Activated naive CD4-positive, alpha-beta T cell treated with anti-CD3 and anti-CD28 coated beads, Interleukin-2, amount 10 ng/mL, durations not matched to agents 7 days and 5 days (primary cell): ENCODE data around the gene PPP1R15B.

Experiments
- CTCF ChIA-PET: fragments of 350-600 bp; sonication (Branson Sonifier 250); formaldehyde crosslinking; loops from one replicate; lab custom pipeline; 2021; ENCODE audit warnings: antibody characterized with exemption; lab: Charles Lee
- DNase-seq: peaks from one replicate; pipeline ENCODE4 v3.0.0-alpha.2; 2020
- H3K27ac Mint-ChIP-seq: one replicate; pipeline ENCODE4 v1.8.0; 2021; ENCODE audit warnings: mild to moderate bottlenecking, moderate library complexity, mixed read lengths
- H3K27me3 Mint-ChIP-seq: one replicate; pipeline ENCODE4 v1.8.0; 2021; ENCODE audit warnings: mild to moderate bottlenecking, mixed read lengths
- H3K36me3 Mint-ChIP-seq: one replicate; pipeline ENCODE4 v1.8.0; 2021; ENCODE audit warnings: mixed read lengths
- H3K4me1 Mint-ChIP-seq: one replicate; pipeline ENCODE4 v1.8.0; 2021; ENCODE audit warnings: mixed read lengths
- H3K4me3 Mint-ChIP-seq: one replicate; pipeline ENCODE4 v1.8.0; 2021; ENCODE audit warnings: mild to moderate bottlenecking, moderate library complexity, mixed read lengths
- H3K9me3 Mint-ChIP-seq: one replicate; pipeline ENCODE4 v1.8.0; 2021; ENCODE audit warnings: mixed read lengths

Gene PPP1R15B

GRCh38 chr1:204449678-204450280 is 38.2 kb upstream of the PPP1R15B start:
- CTCF ChIA-PET = interaction anchor here (0.6 to 15.5 kb wide), 5 partner anchors 18 to 357 kb away, joined by 3 to 508 read pairs (median 6); partner anchors contain the start of gene PIK3C2B
- no peak for DNase-seq
- no peaks in the 10 kb centered on the region for H3K27me3 Mint-ChIP-seq
- H3K36me3 Mint-ChIP-seq = peaks cover 46% of the 10 kb centered on the region
- H3K4me1 Mint-ChIP-seq = peaks cover 61% of the 10 kb centered on the region
- H3K27ac Mint-ChIP-seq = no peak overlapping the region
- H3K9me3 Mint-ChIP-seq = no peaks in the 10 kb centered on the region
- H3K4me3 Mint-ChIP-seq = no peak overlapping the region

GRCh38 chr1:204448991-204449677 is 37.5 kb upstream of the PPP1R15B start:
- no peak overlapping the region for H3K4me3 Mint-ChIP-seq

GRCh38 chr1:204448344-204448964 is 36.8 kb upstream of the PPP1R15B start:
- no peak for DNase-seq
- peaks cover 67% of the 10 kb centered on the region for H3K4me1 Mint-ChIP-seq
- no peak overlapping the region for H3K4me3 Mint-ChIP-seq
- H3K9me3 Mint-ChIP-seq = no peaks in the 10 kb centered on the region
- no peaks in the 10 kb centered on the region for H3K27me3 Mint-ChIP-seq
- peaks cover 52% of the 10 kb centered on the region for H3K36me3 Mint-ChIP-seq
- CTCF ChIA-PET = interaction anchor here (0.6 to 15.5 kb wide), 10 partner anchors 15 to 358 kb away, joined by 3 to 508 read pairs (median 8); partner anchors contain the start of gene PIK3C2B
- no peak overlapping the region for H3K27ac Mint-ChIP-seq

More at GRCh38 chr1:204448991-204449677, 37.5 kb upstream of the PPP1R15B start:
- no peaks in the 10 kb centered on the region for H3K27me3 Mint-ChIP-seq
- H3K36me3 Mint-ChIP-seq = peaks cover 48% of the 10 kb centered on the region
- CTCF ChIA-PET = interaction anchor here (0.6 to 15.5 kb wide), 7 partner anchors 17 to 358 kb away, joined by 4 to 508 read pairs (median 7); partner anchors contain the start of gene PIK3C2B
- DNase-seq = no peak
- H3K27ac Mint-ChIP-seq = no peak overlapping the region
- H3K9me3 Mint-ChIP-seq = no peaks in the 10 kb centered on the region
- H3K4me1 Mint-ChIP-seq = peaks cover 62% of the 10 kb centered on the region

- H3K27me3 Mint-ChIP-seq = no peaks in the 10 kb centered on the region
- CTCF ChIA-PET = interaction anchor here (0.7 to 15.5 kb wide), 15 partner anchors 8 to 359 kb away, joined by 3 to 508 read pairs (median 10); partner anchors contain the start of gene PIK3C2B
- no peak overlapping the region for H3K27ac Mint-ChIP-seq
- H3K4me1 Mint-ChIP-seq = peaks cover 60% of the 10 kb centered on the region
- no peak for DNase-seq
- peaks cover 51% of the 10 kb centered on the region for H3K36me3 Mint-ChIP-seq
- H3K9me3 Mint-ChIP-seq = no peaks in the 10 kb centered on the region
- no peak overlapping the region for H3K4me3 Mint-ChIP-seq
Observed at GRCh38 chr1:204447736-204448135, 36.1 kb upstream of the PPP1R15B start.

- no peak overlapping the region for H3K27ac Mint-ChIP-seq
- CTCF ChIA-PET = interaction anchor here (0.7 to 15.5 kb wide), 21 partner anchors 7 to 360 kb away, joined by 3 to 508 read pairs (median 6); partner anchors contain the start of gene PIK3C2B
- peaks cover 55% of the 10 kb centered on the region for H3K36me3 Mint-ChIP-seq
- no peak overlapping the region for H3K4me3 Mint-ChIP-seq
- no peak for DNase-seq
- H3K4me1 Mint-ChIP-seq = peaks cover 58% of the 10 kb centered on the region
- no peaks in the 10 kb centered on the region for H3K27me3 Mint-ChIP-seq
- H3K9me3 Mint-ChIP-seq = no peaks in the 10 kb centered on the region
Observed at GRCh38 chr1:204447190-204447589, 35.6 kb upstream of the PPP1R15B start.

- DNase-seq = peak; percentile 85
- CTCF ChIA-PET = interaction anchor here (0.6 to 15.5 kb wide), 26 partner anchors 7 to 360 kb away, joined by 3 to 508 read pairs (median 7); partner anchors contain the start of gene PIK3C2B
- Mint-ChIP-seq H3K4me1 (peaks cover 53% of the 10 kb centered on the region), H3K4me3 (no peak overlapping the region), H3K27ac (peak overlapping the region; percentile 33), H3K9me3 (no peaks in the 10 kb centered on the region), H3K36me3 (peaks cover 57% of the 10 kb centered on the region), H3K27me3 (no peaks in the 10 kb centered on the region)
Observed at GRCh38 chr1:204446413-204447111, 34.9 kb upstream of the PPP1R15B start.

GRCh38 chr1:204445860-204446412 is 34.3 kb upstream of the PPP1R15B start:
- CTCF ChIA-PET = interaction anchor here (1.0 to 15.5 kb wide), 22 partner anchors 8 to 361 kb away, joined by 3 to 508 read pairs (median 10); partner anchors contain the start of gene PIK3C2B
- Mint-ChIP-seq H3K36me3 (peaks cover 60% of the 10 kb centered on the region), H3K27ac (no peak overlapping the region), H3K9me3 (no peaks in the 10 kb centered on the region), H3K4me1 (peaks cover 52% of the 10 kb centered on the region), H3K27me3 (no peaks in the 10 kb centered on the region), H3K4me3 (no peak overlapping the region)
- DNase-seq = peak; percentile 69

GRCh38 chr1:204443871-204444581 is 32.4 kb upstream of the PPP1R15B start:
- no peaks in the 10 kb centered on the region for H3K9me3 Mint-ChIP-seq
- H3K4me1 Mint-ChIP-seq = peaks cover 33% of the 10 kb centered on the region
- CTCF ChIA-PET = interaction anchor here (0.8 to 15.5 kb wide), 7 partner anchors 10 to 72 kb away, joined by 3 to 508 read pairs (median 6); partner anchors contain the start of genes MDM4 and PIK3C2B
- H3K36me3 Mint-ChIP-seq = peaks cover 66% of the 10 kb centered on the region
- no peak overlapping the region for H3K27ac Mint-ChIP-seq
- no peak overlapping the region for H3K4me3 Mint-ChIP-seq
- DNase-seq = no peak
- H3K27me3 Mint-ChIP-seq = no peaks in the 10 kb centered on the region

GRCh38 chr1:204443260-204443619 is 31.6 kb upstream of the PPP1R15B start:
- CTCF ChIA-PET = interaction anchor here (1.0 to 15.5 kb wide), 6 partner anchors 9 to 364 kb away, joined by 3 to 508 read pairs (median 6); partner anchors contain the start of genes MDM4 and PIK3C2B
- H3K36me3 Mint-ChIP-seq = peaks cover 63% of the 10 kb centered on the region
- peaks cover 25% of the 10 kb centered on the region for H3K4me1 Mint-ChIP-seq
- no peaks in the 10 kb centered on the region for H3K27me3 Mint-ChIP-seq
- H3K27ac Mint-ChIP-seq = no peak overlapping the region
- DNase-seq = no peak
- H3K4me3 Mint-ChIP-seq = no peak overlapping the region
- no peaks in the 10 kb centered on the region for H3K9me3 Mint-ChIP-seq

GRCh38 chr1:204442376-204443259 is 31.0 kb upstream of the PPP1R15B start:
- no peaks in the 10 kb centered on the region for H3K9me3 Mint-ChIP-seq
- no peaks in the 10 kb centered on the region for H3K27me3 Mint-ChIP-seq
- H3K4me1 Mint-ChIP-seq = peaks cover 21% of the 10 kb centered on the region
- no peak for DNase-seq
- H3K4me3 Mint-ChIP-seq = no peak overlapping the region
- H3K36me3 Mint-ChIP-seq = peaks cover 65% of the 10 kb centered on the region
- H3K27ac Mint-ChIP-seq = no peak overlapping the region
- CTCF ChIA-PET = interaction anchor here (1.2 to 15.5 kb wide), 4 partner anchors 12 to 364 kb away, joined by 3 to 508 read pairs (median 38); partner anchors contain the start of genes MDM4 and PIK3C2B

GRCh38 chr1:204441558-204441957 is 29.9 kb upstream of the PPP1R15B start:
- CTCF ChIA-PET = interaction anchor here (0.5 to 15.5 kb wide), 4 partner anchors 11 to 365 kb away, joined by 3 to 508 read pairs (median 38); partner anchors contain the start of gene PIK3C2B
- Mint-ChIP-seq H3K27ac (no peak overlapping the region), H3K27me3 (no peaks in the 10 kb centered on the region), H3K4me3 (no peak overlapping the region), H3K9me3 (no peaks in the 10 kb centered on the region), H3K4me1 (peaks cover 17% of the 10 kb centered on the region), H3K36me3 (peaks cover 64% of the 10 kb centered on the region)
- no peak for DNase-seq
